ENCODE measurements around the gene ZBTB16. TPM values are rescaled to one million over a fixed set of nuclear protein-coding genes. Genes with fewer than 3 reads are reported as not detected.
A peak's percentile ranks its signal among the peaks of the same experiment; 100 is the strongest.

ZBTB16 gene
- total RNA-seq, 1 donor from 2014 or later, result 0.54 TPM

- no peaks in the 10 kb centered on the region for H3K4me1 Mint-ChIP-seq (ENCODE audit: unreplicated experiment)
- no peaks in the 10 kb centered on the region for H3K27me3 Mint-ChIP-seq (ENCODE audit: unreplicated experiment)
- H3K27ac Mint-ChIP-seq (ENCODE audit: unreplicated experiment), result no peak overlapping the region
- H3K9me3 Mint-ChIP-seq (ENCODE audit: unreplicated experiment), result no peaks in the 10 kb centered on the region
- no peak for DNase-seq (ENCODE audit: low spot score)
- H3K4me3 Mint-ChIP-seq (ENCODE audit: unreplicated experiment), result no peak overlapping the region
- H3K36me3 Mint-ChIP-seq (ENCODE audit: low read depth, unreplicated experiment), result no peaks in the 10 kb centered on the region
- TF ChIP-seq CTCF (IDR thresholded peaks at IDR 0.05; ENCODE audit: unreplicated experiment), result no peak
Observed at GRCh38 chr11:114033572-114033971, 25.9 kb upstream of the ZBTB16 start.

GRCh38 chr11:114034956-114035355 lies 24.6 kb upstream of the ZBTB16 start:
- Mint-ChIP-seq H3K4me1 (ENCODE audit: unreplicated experiment) (no peaks in the 10 kb centered on the region), H3K27me3 (ENCODE audit: unreplicated experiment) (no peaks in the 10 kb centered on the region), H3K4me3 (ENCODE audit: unreplicated experiment) (no peak overlapping the region), H3K9me3 (ENCODE audit: unreplicated experiment) (no peaks in the 10 kb centered on the region), H3K27ac (ENCODE audit: unreplicated experiment) (no peak overlapping the region), H3K36me3 (ENCODE audit: low read depth, unreplicated experiment) (no peaks in the 10 kb centered on the region)
- no peak for DNase-seq (ENCODE audit: low spot score)
- TF ChIP-seq CTCF (IDR thresholded peaks at IDR 0.05; ENCODE audit: unreplicated experiment), result no peak

GRCh38 chr11:114036147-114036811 lies 23.2 kb upstream of the ZBTB16 start:
- no peaks in the 10 kb centered on the region for H3K27me3 Mint-ChIP-seq (ENCODE audit: unreplicated experiment)
- DNase-seq (ENCODE audit: low spot score), result peak; percentile 93
- no peak overlapping the region for H3K27ac Mint-ChIP-seq (ENCODE audit: unreplicated experiment)
- TF ChIP-seq CTCF (IDR thresholded peaks at IDR 0.05; ENCODE audit: unreplicated experiment), result peak; percentile 88
- H3K4me1 Mint-ChIP-seq (ENCODE audit: unreplicated experiment), result no peaks in the 10 kb centered on the region
- no peak overlapping the region for H3K4me3 Mint-ChIP-seq (ENCODE audit: unreplicated experiment)
- H3K9me3 Mint-ChIP-seq (ENCODE audit: unreplicated experiment), result no peaks in the 10 kb centered on the region
- H3K36me3 Mint-ChIP-seq (ENCODE audit: low read depth, unreplicated experiment), result no peaks in the 10 kb centered on the region

GRCh38 chr11:114036958-114037357 lies 22.6 kb upstream of the ZBTB16 start:
- Mint-ChIP-seq H3K36me3 (ENCODE audit: low read depth, unreplicated experiment) (no peaks in the 10 kb centered on the region), H3K27ac (ENCODE audit: unreplicated experiment) (no peak overlapping the region), H3K27me3 (ENCODE audit: unreplicated experiment) (no peaks in the 10 kb centered on the region), H3K9me3 (ENCODE audit: unreplicated experiment) (no peaks in the 10 kb centered on the region), H3K4me1 (ENCODE audit: unreplicated experiment) (no peaks in the 10 kb centered on the region), H3K4me3 (ENCODE audit: unreplicated experiment) (no peak overlapping the region)
- no peak for DNase-seq (ENCODE audit: low spot score)
- TF ChIP-seq CTCF (IDR thresholded peaks at IDR 0.05; ENCODE audit: unreplicated experiment), result no peak

- DNase-seq (ENCODE audit: low spot score), result no peak
- Mint-ChIP-seq H3K4me1 (ENCODE audit: unreplicated experiment) (peaks cover 3% of the 10 kb centered on the region), H3K27ac (ENCODE audit: unreplicated experiment) (no peak overlapping the region), H3K9me3 (ENCODE audit: unreplicated experiment) (no peaks in the 10 kb centered on the region), H3K36me3 (ENCODE audit: low read depth, unreplicated experiment) (no peaks in the 10 kb centered on the region), H3K27me3 (ENCODE audit: unreplicated experiment) (no peaks in the 10 kb centered on the region), H3K4me3 (ENCODE audit: unreplicated experiment) (no peak overlapping the region)
- no peak for TF ChIP-seq CTCF (IDR thresholded peaks at IDR 0.05; ENCODE audit: unreplicated experiment)
Observed at GRCh38 chr11:114039551-114039950, 20.0 kb upstream of the ZBTB16 start.

Measured in endothelial cell (in vitro differentiated cells).